HG02623 (cell line): ENCODE results near the gene UNC5A.

Experiments
- ATAC-seq: cut with Tn5 transposase; IDR thresholded peaks from one replicate; pipeline ENCODE4 v1.9.1; 2021; ENCODE audit warnings: moderate library complexity; ENCODE audit not compliant: unreplicated experiment

Gene UNC5A

DNA sequence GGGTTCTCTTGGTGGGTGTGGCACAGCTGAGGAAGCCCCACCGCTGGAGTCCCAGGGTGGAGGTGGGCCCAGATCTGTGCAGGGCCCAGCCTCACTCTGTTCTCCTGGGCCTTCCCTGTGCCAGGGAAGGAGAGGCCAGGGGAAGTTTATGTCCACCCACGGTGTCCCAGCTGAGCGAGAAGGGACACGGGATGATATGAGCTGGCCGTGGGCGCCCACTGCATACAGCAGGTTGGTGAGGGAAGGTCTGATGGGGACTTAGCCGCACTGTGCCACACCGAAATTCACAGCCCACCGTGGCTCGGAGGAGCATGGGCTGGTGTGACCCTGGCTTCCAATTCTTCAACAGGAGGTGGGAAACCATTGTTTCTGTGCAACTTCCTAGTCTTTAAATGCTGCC, 33.9 kb downstream of the UNC5A start:
- ATAC-seq: no peak

DNA sequence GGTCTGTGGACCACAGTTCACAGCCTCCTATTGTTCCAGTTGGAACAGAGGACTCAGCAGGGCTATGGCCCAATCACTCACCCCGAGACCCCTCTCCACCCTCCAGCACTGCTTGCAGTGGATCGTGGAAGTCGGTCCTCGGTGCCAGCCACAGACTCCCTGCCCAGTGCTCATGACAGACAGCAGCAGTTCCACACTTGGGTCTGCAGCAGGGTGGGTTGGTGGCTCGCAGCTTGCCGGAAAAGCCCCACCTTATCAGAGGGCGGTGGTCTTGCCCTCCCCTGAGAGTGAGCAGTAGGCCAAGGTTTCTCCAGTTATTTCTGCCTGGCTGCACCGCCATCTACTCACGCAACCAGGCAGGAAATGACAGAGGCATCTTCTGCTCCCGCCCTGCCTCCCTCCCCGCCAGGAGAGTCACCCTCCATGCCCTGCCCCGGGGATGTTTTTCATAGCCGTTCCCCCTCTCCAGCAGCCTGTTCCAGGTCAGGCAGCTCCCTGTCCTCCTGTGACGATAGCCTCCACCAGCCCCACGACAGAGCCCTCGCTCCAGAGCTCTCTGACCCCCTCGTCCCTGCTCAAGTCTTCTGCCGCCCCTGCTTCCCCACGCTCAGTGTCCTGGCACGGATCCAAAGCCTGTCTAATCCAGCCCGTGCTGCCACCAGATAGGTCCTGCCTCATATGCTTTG, 34.5 kb downstream of the UNC5A start:
- ATAC-seq: no peak

DNA sequence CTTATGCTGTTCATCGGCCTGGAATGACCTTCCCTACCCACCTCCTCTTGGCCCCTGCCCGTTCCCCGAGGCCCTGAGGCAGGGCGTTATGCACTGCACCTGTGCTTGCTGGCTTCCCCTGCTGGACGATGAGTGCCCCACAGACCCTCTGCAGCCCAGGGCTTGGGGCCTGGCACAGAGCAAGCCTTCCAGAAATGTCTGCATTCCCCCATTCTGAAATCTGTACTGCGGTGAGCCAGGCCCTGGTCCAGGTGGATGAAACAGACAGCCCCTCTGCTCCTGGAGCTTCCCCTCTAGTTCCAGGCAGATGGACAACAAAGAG, 35.0 kb downstream of the UNC5A start:
- ATAC-seq: no peak

DNA sequence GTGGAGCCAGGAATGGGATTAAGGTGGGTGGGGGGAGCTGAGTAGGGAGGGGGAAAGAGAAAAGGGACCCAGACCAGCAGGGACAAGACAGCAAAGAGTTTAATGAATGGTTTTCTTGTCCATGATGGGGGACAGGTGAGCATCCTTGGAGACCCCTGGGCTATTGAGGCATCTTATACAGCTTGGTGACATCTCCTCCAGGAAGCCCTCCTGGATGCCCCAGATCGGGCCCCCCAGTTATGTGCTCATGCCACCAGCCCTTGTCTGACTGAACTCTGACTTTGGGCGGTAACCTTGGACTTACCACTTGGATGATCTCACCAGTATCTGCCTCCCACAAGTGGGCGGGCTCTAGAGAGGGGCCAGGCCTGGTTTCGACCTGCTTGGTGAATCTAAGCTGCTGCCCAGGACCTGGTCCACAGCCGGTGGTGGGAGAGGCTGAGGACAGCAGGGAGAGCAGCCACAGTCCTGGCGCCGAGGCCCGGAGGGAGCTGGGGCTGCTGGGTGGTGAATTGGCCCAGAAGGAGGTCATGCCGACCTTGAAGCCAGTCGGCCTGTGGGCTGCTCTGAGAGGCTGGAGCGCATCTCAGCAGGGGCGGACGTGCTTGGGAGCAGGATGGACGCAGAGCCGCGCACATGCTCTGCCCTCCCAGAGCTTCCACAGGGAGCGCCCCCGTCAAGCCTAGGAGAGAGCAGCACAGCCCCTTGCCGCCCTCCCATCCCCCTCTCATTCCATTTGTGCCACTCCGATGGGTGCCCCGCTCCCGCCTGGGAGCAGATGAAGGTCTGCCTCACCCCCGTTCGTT, 36.2 kb downstream of the UNC5A start:
- no peak for ATAC-seq

DNA sequence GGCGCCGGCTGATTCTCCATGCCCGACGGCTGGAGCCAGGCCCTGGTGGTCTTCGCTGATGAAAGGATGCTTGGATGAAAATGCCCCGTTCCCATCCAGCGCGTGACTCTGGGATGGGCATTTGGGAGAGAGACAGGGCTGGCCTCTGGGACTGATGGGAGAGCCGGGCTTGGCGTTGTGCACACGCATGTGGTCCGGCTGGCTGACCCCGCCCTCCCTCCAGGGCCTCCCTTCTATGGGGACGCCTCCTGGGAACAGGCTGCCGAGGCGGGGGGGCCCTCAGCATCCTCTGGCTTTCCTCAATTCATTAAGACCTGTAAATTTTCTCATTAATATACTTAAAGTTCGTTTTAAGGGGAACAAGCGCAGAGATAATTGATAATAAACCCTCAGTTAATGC, 36.8 kb downstream of the UNC5A start:
- ATAC-seq: no peak

GRCh38 chr5:176847726-176848290, 37.4 kb downstream of the UNC5A start:
- ATAC-seq: no peak

DNA sequence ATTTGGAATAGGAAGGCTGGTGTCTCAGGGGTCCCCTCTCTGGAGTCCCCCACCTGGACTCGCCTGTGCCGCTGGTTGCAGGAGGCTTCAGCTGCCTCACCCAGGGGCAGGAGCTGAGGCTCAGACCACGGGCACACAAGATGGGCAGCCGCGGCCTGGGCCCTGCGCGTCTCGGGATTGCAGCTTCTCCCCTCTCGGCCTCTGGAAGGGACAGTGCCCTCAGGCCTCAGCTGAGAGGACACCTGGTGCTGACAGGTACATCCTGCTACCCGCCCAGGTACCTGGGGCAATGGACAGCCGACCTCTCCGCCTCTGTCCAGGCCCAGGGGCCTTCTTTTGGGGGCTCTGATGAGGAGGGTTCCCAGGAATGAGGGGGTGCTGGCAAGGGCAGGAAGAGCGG, 38.3 kb downstream of the UNC5A start:
- no peak for ATAC-seq

GRCh38 chr5:176849611-176850227, 39.4 kb downstream of the UNC5A start:
- ATAC-seq: no peak

DNA sequence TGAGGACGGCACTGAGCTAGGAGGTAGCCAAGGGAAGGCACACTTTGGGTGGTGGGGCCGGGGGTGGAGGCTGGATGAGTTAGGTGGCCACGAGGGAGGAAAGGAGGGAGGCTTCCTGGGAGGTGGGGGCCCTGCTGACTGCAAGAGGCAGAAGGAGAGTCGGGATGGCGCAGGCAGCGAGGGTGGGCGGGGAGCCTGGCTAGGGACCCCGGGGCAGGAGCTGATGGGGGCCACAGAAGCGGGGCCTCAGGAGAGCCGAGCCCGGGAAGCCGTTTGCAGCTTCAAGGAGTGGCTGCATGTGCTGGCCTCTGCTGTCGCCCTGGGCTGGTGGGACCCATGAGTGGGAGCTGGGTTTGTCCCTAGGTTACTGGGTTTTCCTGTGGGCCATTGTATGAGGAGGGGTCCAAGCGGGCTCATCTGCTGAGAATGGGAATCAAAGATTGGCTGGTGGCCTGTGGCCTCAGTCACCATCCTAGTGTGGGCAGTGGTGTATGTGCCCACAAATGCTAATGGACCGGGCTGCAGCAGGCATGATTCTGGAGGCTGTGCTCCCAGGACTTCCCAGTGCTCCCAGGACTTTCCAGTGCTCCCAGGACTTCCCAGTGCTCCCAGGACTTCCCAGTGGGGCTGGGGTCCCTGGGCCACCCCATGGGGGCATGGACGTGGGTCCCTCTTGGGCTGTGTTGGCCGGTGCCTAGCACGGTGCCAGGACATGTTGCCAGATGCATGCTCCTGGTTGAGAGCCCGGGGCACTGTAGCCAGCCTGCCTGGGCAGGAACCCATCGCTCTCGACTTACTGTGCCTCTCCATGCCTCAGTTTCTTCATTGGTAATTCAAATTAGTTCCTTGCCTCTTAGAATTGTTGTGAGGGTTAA, 40.2 kb downstream of the UNC5A start:
- no peak for ATAC-seq

GRCh38 chr5:176851380-176851779, 41.0 kb downstream of the UNC5A start:
- ATAC-seq: no peak

DNA sequence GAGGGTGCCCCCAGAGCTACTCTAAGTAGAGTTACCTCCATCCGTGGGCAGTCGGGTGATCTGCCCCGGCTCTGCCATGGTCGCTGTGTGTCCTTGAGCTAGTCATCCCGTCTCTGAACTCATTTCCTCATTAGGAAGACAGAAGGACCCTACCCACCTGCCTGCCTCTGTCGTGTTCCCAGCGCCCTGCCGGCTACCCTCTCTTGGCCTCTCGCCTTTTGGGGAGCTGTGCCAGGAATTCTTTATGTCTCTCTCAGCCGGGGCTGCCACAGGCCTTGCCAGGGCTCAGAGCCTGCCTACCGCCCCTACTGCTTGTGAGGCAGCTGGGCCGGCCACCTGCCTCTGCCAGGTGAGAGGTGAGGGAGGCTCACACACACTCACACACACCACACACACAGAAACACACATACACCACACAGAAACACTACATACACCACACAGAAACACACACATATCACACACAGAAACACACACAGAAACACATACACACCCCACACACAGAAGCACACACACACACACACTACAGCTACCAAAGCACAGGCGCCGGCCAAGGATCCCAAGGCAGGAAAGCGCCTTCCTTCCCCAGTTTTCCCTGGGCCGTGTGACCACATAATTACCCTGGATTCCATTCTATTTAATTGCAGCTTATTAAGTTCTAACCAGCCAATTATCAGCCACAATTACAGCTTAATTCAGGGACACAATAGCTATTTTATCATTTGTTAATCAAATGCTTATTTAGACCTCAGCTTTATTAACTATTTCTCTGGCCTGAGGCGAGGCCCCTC, 41.7 kb downstream of the UNC5A start:
- ATAC-seq: no peak

DNA sequence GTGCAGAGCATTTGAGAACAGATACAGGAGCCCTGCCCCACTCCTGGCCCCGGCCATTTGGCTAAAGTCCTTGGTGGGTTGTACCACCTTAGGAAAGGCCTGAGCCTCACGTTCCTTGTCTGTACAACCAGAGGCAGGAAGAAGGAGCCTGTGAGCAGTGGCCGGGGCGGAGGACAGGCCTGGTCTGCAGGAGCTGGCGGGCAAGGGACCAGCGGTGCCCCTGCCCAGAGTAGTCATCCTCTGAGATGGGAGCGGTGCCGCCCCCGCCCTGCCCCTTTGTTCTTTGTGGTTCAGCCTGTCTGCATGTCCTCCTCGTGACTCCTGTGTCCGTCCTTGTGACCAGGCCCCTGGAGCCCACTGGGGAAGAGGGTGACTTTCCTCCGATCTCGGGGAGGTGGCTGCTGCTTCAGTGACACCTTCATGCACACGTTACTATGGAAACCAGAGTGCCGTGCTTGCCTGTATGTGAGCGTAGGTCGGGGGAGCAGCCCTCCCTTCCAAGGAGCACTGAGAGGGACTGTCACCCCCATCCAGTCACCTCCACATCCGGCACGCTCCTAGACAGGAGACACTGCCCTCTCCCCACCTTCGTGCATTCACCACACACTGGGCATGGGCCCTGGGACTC, 42.9 kb downstream of the UNC5A start:
- no peak for ATAC-seq

GRCh38 chr5:176854164-176854563, 43.8 kb downstream of the UNC5A start:
- ATAC-seq: no peak

GRCh38 chr5:176855598-176855997, 45.2 kb downstream of the UNC5A start:
- ATAC-seq: no peak

GRCh38 chr5:176856746-176857145, 46.4 kb downstream of the UNC5A start:
- ATAC-seq: no peak

DNA sequence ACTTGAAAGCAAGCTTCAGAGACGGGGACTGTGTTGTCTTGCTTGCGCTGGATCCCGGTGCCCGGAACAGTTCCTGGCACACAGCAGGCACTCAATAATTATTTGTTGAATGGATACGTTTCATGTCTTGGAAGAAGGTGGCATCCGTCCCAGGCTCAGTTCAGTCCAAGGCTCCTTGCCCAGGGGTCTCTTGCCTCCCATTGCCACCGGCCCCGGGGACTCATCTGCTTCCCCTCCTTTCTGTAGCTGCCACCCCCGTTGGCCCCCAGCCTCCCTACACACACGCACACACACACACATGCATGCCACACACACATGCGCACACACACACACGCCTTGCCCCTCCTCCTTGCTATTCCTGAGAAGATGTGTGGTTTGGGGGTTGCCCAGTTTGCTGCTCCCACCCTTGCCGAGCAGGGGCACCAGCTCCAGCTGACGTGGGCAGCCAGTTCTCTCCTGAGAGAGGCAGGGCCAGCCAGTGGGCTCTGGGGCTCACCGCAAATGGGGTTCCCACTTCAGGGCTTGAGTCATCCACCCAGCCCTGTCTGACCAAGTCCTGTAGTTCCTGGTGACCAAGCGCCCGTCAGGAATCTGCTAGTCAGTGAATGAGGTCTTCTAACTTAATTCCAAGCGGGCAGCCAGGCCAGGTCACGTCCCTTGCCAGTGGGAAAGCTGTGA, 47.0 kb downstream of the UNC5A start:
- no peak for ATAC-seq

DNA sequence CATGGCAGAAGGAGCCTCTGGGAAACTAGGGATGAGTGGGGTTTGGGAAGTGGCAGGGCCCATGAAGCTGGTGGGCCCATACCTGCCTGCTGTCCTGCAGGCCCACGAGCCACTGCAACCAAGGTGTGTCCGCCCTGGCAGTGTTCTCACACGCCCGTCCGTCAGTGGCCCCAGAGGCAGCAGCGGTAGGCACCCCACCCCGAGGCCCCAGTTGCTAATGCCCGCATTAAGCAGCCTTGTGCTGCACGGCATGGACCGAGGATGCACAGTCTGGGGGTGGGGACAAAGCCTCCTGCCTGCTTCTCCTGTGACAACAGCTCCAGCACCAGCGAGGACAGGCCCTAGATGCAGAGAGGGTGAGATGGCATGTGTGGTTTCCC, 47.5 kb downstream of the UNC5A start:
- ATAC-seq: no peak

GRCh38 chr5:176859916-176860315, 49.6 kb downstream of the UNC5A start:
- no peak for ATAC-seq

- no peak for ATAC-seq
These were observed 50.0 kb downstream of the UNC5A start for GRCh38 chr5:176860381-176860780.
